ENCODE measurements around the gene HPCAL1. TPM values are rescaled to one million over a fixed set of nuclear protein-coding genes. Genes with fewer than 3 reads are reported as not detected.

The HPCAL1 gene
- total and polyA plus RNA-seq, 2 experiments from 2014 or later = 8.3 to 25.4 TPM

DNA sequence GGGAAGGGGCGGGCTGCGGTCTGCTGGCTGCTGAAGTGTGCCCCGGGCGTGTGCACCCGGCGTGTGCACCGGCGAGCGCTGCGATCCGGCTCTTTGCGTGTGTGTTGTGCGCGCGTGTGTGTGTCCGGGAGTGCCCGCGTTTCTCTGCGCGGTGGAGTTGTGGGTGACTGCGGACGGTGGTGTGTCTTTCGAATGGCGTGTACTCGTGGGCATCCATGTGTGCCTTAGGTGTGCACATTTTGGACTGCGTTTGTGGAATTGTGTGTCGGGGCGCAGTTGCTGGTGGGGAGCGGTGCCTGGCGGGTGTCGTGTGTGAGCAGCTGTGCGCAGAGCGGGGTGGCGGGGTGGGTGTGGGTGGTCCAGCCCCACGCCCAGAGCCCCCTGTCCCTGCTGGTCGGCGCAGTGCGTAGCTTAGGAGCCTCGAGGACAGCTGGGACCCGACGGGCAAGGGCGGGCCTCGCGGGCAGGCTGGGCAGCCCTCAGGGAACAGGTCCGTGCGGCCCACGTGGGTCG is 533 bp downstream of the HPCAL1 start:
- ATAC-seq = peak; percentile 5
- no peak for DNase-seq (ENCODE audit: low spot score)
- H3K36me3 ChIP-seq (ENCODE audit: insufficient read depth) = no peaks in the 10 kb centered on the region
- peaks cover 15% of the 10 kb centered on the region for H4K20me1 ChIP-seq (replicated peaks; ENCODE audit: insufficient read depth)
- no peak overlapping the region for H3K27ac ChIP-seq (ENCODE audit: low read depth)
- H2AFZ ChIP-seq = peak overlapping the region; percentile 56; the same call in 1 of the 2 replicates
- peak overlapping the region; percentile 72 for H3K4me3 ChIP-seq
- H3K9me2 ChIP-seq (ENCODE audit: insufficient read depth) = no peaks in the 10 kb centered on the region
- H3K36me3 Mint-ChIP-seq (ENCODE audit: low read depth) = no peaks in the 10 kb centered on the region
- H3K27ac Mint-ChIP-seq = no peak overlapping the region
- peaks cover 39% of the 10 kb centered on the region for H3K27me3 ChIP-seq (ENCODE audit: insufficient read depth)
- H3K27me3 Mint-ChIP-seq (ENCODE audit: insufficient read depth, low read depth, poor library complexity) = peaks cover 33% of the 10 kb centered on the region
- peak overlapping the region; percentile 94 for H3K4me2 ChIP-seq
- H3K4me1 Mint-ChIP-seq = peaks cover 20% of the 10 kb centered on the region
- no peaks in the 10 kb centered on the region; the same call in 1 of the 2 replicates for H3K79me2 ChIP-seq (replicated peaks; ENCODE audit: insufficient read depth)
- H3F3A ChIP-seq (replicated peaks; ENCODE audit: low read depth) = no peaks in the 10 kb centered on the region
- H3K4me3 Mint-ChIP-seq = peak overlapping the region; percentile 87
- TF ChIP-seq EZH2 (IDR thresholded peaks at IDR 0.05; ENCODE audit: low read depth, unreplicated experiment) (peak; percentile 73), NANOG (IDR thresholded peaks at IDR 0.05; ENCODE audit: borderline replicate concordance) (no peak), EZH2phosphoT487 (IDR thresholded peaks at IDR 0.05; ENCODE audit: unreplicated experiment) (no peak), STAT1 (IDR thresholded peaks at IDR 0.05; ENCODE audit: unreplicated experiment) (no peak), ZNF331 (CRISPR knock-in tag; IDR thresholded peaks at IDR 0.05; ENCODE audit: low read depth) (no peak)
- TF ChIP-seq, protein P1, sequence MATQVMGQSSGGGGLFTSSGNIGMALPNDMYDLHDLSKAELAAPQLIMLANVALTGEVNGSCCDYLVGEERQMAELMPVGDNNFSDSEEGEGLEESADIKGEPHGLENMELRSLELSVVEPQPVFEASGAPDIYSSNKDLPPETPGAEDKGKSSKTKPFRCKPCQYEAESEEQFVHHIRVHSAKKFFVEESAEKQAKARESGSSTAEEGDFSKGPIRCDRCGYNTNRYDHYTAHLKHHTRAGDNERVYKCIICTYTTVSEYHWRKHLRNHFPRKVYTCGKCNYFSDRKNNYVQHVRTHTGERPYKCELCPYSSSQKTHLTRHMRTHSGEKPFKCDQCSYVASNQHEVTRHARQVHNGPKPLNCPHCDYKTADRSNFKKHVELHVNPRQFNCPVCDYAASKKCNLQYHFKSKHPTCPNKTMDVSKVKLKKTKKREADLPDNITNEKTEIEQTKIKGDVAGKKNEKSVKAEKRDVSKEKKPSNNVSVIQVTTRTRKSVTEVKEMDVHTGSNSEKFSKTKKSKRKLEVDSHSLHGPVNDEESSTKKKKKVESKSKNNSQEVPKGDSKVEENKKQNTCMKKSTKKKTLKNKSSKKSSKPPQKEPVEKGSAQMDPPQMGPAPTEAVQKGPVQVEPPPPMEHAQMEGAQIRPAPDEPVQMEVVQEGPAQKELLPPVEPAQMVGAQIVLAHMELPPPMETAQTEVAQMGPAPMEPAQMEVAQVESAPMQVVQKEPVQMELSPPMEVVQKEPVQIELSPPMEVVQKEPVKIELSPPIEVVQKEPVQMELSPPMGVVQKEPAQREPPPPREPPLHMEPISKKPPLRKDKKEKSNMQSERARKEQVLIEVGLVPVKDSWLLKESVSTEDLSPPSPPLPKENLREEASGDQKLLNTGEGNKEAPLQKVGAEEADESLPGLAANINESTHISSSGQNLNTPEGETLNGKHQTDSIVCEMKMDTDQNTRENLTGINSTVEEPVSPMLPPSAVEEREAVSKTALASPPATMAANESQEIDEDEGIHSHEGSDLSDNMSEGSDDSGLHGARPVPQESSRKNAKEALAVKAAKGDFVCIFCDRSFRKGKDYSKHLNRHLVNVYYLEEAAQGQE (IDR thresholded peaks at IDR 0.05; ENCODE audit: unreplicated experiment) = no peak
- TF ChIP-seq, protein P2, sequence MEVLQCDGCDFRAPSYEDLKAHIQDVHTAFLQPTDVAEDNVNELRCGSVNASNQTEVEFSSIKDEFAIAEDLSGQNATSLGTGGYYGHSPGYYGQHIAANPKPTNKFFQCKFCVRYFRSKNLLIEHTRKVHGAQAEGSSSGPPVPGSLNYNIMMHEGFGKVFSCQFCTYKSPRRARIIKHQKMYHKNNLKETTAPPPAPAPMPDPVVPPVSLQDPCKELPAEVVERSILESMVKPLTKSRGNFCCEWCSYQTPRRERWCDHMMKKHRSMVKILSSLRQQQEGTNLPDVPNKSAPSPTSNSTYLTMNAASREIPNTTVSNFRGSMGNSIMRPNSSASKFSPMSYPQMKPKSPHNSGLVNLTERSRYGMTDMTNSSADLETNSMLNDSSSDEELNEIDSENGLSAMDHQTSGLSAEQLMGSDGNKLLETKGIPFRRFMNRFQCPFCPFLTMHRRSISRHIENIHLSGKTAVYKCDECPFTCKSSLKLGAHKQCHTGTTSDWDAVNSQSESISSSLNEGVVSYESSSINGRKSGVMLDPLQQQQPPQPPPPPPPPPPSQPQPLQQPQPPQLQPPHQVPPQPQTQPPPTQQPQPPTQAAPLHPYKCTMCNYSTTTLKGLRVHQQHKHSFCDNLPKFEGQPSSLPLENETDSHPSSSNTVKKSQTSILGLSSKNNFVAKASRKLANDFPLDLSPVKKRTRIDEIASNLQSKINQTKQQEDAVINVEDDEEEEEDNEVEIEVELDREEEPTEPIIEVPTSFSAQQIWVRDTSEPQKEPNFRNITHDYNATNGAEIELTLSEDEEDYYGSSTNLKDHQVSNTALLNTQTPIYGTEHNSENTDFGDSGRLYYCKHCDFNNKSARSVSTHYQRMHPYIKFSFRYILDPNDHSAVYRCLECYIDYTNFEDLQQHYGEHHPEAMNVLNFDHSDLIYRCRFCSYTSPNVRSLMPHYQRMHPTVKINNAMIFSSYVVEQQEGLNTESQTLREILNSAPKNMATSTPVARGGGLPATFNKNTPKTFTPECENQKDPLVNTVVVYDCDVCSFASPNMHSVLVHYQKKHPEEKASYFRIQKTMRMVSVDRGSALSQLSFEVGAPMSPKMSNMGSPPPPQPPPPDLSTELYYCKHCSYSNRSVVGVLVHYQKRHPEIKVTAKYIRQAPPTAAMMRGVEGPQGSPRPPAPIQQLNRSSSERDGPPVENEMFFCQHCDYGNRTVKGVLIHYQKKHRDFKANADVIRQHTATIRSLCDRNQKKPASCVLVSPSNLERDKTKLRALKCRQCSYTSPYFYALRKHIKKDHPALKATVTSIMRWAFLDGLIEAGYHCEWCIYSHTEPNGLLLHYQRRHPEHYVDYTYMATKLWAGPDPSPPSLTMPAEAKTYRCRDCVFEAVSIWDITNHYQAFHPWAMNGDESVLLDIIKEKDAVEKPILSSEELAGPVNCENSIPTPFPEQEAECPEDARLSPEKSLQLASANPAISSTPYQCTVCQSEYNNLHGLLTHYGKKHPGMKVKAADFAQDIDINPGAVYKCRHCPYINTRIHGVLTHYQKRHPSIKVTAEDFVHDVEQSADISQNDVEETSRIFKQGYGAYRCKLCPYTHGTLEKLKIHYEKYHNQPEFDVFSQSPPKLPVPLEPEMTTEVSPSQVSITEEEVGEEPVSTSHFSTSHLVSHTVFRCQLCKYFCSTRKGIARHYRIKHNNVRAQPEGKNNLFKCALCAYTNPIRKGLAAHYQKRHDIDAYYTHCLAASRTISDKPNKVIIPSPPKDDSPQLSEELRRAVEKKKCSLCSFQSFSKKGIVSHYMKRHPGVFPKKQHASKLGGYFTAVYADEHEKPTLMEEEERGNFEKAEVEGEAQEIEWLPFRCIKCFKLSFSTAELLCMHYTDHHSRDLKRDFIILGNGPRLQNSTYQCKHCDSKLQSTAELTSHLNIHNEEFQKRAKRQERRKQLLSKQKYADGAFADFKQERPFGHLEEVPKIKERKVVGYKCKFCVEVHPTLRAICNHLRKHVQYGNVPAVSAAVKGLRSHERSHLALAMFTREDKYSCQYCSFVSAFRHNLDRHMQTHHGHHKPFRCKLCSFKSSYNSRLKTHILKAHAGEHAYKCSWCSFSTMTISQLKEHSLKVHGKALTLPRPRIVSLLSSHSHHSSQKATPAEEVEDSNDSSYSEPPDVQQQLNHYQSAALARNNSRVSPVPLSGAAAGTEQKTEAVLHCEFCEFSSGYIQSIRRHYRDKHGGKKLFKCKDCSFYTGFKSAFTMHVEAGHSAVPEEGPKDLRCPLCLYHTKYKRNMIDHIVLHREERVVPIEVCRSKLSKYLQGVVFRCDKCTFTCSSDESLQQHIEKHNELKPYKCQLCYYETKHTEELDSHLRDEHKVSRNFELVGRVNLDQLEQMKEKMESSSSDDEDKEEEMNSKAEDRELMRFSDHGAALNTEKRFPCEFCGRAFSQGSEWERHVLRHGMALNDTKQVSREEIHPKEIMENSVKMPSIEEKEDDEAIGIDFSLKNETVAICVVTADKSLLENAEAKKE (CRISPR knock-in tag; IDR thresholded peaks at IDR 0.05) = no peak
- TF ChIP-seq, protein P3, sequence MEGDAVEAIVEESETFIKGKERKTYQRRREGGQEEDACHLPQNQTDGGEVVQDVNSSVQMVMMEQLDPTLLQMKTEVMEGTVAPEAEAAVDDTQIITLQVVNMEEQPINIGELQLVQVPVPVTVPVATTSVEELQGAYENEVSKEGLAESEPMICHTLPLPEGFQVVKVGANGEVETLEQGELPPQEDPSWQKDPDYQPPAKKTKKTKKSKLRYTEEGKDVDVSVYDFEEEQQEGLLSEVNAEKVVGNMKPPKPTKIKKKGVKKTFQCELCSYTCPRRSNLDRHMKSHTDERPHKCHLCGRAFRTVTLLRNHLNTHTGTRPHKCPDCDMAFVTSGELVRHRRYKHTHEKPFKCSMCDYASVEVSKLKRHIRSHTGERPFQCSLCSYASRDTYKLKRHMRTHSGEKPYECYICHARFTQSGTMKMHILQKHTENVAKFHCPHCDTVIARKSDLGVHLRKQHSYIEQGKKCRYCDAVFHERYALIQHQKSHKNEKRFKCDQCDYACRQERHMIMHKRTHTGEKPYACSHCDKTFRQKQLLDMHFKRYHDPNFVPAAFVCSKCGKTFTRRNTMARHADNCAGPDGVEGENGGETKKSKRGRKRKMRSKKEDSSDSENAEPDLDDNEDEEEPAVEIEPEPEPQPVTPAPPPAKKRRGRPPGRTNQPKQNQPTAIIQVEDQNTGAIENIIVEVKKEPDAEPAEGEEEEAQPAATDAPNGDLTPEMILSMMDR (conservative IDR thresholded peaks at IDR 0.05; ENCODE audit: low read depth in 2 of 2) = no peak
- H3K4me1 ChIP-seq (ENCODE audit: insufficient read depth) = peaks cover 11% of the 10 kb centered on the region; the same call in 1 of the 2 replicates
- H3K9me3 Mint-ChIP-seq = no peaks in the 10 kb centered on the region; the same call in 2 of the 3 replicates

Measured in GM23338 (cell line).